Astrocyte of the hippocampus (primary cell): ENCODE measurements around the gene TOP3A.
A peak's percentile ranks its signal among the peaks of the same experiment; 100 is the strongest.
"Not testable (repeated sequence)": the region's sequence is repeated elsewhere in the genome, so short reads cannot be mapped to it uniquely, and the experiment has no call there.

Source experiments
- DNase-seq: peaks from one replicate; pipeline ENCODE4 v3.0.0; 2011; ENCODE audit warnings: low read depth, low spot score

TOP3A gene

GRCh38 chr17:18314731-18315561, at the start of gene TOP3A, which contains the start of gene SMCR8:
TOP3A (minus strand) TSS chr17:18314994; CDS start chr17:18314778, 216 bp downstream.
SMCR8 (plus strand) TSS chr17:18315293; CDS start chr17:18315790, 497 bp downstream.
- DNase-seq, result peak; percentile 99

- no peak for DNase-seq
These were observed 49.4 kb upstream of the TOP3A start for GRCh38 chr17:18364166-18364565.

GRCh38 chr17:18363101-18364049, 48.6 kb upstream of the TOP3A start, which contains the start of gene SHMT1:
SHMT1 (minus strand) TSS chr17:18363550; CDS start chr17:18355981, 7,569 bp downstream.
- DNase-seq, result peak; percentile 96

GRCh38 chr17:18362698-18363100, 47.9 kb upstream of the TOP3A start:
- peak; percentile 61 for DNase-seq

GRCh38 chr17:18361837-18362697, 47.3 kb upstream of the TOP3A start:
- no peak for DNase-seq

- DNase-seq, result no peak
These were observed 45.7 kb upstream of the TOP3A start for GRCh38 chr17:18360518-18360917.

- peak; percentile 20 for DNase-seq
These were observed 41.8 kb upstream of the TOP3A start for GRCh38 chr17:18356624-18357023.

- no peak for DNase-seq
These were observed 38.7 kb upstream of the TOP3A start for GRCh38 chr17:18353541-18353940.

- no peak for DNase-seq
These were observed 29.2 kb upstream of the TOP3A start for GRCh38 chr17:18344021-18344420.

- no peak for DNase-seq
These were observed 25.1 kb upstream of the TOP3A start for GRCh38 chr17:18339933-18340332.

GRCh38 chr17:18338158-18338557, 23.4 kb upstream of the TOP3A start:
- not testable (repeated sequence) for DNase-seq

GRCh38 chr17:18332909-18333489, 18.2 kb upstream of the TOP3A start:
- no peak for DNase-seq

- no peak for DNase-seq
These were observed 17.1 kb upstream of the TOP3A start for GRCh38 chr17:18331879-18332278.

- DNase-seq, result no peak
These were observed 13.9 kb upstream of the TOP3A start for GRCh38 chr17:18328643-18329204.

GRCh38 chr17:18327556-18327955, 12.8 kb upstream of the TOP3A start:
- no peak for DNase-seq

GRCh38 chr17:18327093-18327492, 12.3 kb upstream of the TOP3A start:
- no peak for DNase-seq

- no peak for DNase-seq
These were observed 11.8 kb upstream of the TOP3A start for GRCh38 chr17:18326572-18326971.

GRCh38 chr17:18326039-18326438, 11.2 kb upstream of the TOP3A start:
- DNase-seq, result no peak

- no peak for DNase-seq
These were observed 9.6 kb upstream of the TOP3A start for GRCh38 chr17:18324140-18325050.
